ENCODE data around the gene RPS6KA2.
A peak's percentile ranks its signal among the peaks of the same experiment; 100 is the strongest.

RPS6KA2 gene

GRCh38 chr6:166633732-166634535 is 6.9 kb upstream of the RPS6KA2 start:
- no peak for FAIRE-seq

GRCh38 chr6:166632731-166633130 is 5.7 kb upstream of the RPS6KA2 start:
- FAIRE-seq: no peak

- no peak for FAIRE-seq
These were observed 3.4 kb upstream of the RPS6KA2 start for GRCh38 chr6:166630462-166630861.

GRCh38 chr6:166629628-166630027 is 2.6 kb upstream of the RPS6KA2 start:
- peak; percentile 3 for FAIRE-seq

DNA sequence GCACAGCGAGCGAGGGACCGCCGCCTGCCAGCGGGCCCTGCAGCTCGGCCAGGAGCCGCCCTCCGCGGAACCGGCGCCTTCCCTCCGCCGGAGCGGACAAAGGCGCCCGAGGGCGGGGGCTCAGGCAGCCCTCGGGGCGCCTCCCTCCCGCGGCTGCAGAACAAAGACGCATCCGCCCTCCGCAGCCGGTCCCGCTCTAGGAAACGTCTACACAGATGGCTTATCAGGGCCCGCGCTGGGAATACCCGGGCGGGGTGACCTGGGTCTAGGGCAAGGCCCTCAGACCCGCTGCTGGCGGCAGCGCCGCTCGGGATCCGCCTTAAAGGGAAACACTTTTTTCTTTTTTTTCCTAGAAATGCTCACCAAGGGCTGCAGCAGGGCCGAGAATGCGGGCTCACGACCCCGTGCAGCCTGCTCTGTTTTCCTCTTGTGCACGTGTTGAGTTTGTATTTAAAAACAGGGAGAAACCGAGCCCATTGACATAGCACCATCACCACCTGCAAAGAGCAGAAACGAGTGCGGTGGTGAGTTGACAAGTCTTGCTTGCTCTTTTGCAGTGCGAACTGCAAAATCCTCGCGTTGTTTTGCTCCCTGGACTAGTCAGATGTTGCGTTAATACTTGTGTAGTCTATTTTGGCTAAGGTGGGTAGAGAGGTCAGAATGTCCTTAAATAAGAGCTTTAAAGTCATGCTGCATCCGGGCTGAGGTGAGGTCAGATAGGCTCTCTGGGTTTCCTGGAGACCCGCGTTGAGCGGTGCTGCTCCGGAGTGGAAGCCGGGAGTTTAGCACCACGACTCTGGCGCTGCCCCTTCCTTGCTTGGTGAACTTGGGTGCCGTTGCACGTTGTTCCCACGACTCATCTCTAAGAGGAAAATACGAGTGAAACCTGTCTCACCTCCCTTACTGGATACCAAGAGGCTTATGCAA is 1.1 kb upstream of the RPS6KA2 start:
- no peak for FAIRE-seq

- no peak for FAIRE-seq
These were observed 646 bp downstream of the RPS6KA2 start for GRCh38 chr6:166626177-166627032.

DNA sequence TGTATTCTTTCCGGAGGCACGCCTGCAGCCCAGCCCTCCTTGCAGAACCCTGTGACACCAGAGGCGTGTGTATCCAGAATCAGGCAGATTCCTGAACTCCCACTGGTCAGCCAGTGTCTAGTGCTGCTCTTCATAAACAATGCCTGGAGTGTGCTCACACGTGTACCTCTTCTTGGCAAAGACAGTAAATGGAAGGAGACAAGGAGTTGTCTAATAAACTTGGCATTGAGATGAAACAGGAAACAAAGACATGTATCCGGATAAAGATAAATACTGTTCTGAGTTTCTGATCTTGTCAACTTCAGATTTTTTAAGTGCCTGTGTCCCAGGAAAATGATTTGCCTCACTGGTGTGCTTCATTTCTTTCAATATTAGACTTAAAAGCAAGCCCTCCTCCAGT is 1.7 kb downstream of the RPS6KA2 start:
- FAIRE-seq: no peak

GRCh38 chr6:166624275-166624674 is 2.8 kb downstream of the RPS6KA2 start:
- no peak for FAIRE-seq

- FAIRE-seq: no peak
These were observed 3.7 kb downstream of the RPS6KA2 start for GRCh38 chr6:166623318-166623717.

- FAIRE-seq: no peak
These were observed 5.9 kb downstream of the RPS6KA2 start for GRCh38 chr6:166621114-166621540.

DNA sequence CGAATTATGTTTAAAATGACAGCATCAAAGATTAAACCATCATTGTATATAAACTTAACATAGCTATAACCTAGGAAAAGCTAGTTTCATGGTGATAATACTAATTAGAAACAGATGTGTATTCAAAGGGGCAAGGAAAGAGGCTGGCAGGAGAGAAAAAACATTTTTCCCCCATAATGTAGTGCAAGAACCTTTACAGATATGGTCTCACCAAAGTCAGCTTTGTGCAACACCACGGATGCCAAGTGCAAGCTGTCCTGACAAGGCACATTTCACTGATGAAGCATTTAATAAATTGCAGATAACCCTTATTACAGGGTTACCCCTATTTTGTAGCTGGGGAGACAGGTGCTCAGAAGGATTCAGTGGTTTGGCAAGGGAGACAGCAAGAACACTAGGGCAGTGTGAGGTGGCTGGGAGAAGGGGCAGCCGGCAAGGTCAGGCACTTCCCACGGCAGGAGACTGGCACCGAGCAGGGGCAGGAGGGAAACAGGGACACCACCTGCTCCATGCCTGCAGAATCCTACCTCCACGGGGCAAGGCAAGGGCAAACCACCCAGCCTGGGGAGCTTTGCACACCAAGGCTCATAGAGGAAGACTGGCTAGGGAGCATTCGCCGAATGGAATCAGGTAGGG is 6.5 kb downstream of the RPS6KA2 start:
- no peak for FAIRE-seq

DNA sequence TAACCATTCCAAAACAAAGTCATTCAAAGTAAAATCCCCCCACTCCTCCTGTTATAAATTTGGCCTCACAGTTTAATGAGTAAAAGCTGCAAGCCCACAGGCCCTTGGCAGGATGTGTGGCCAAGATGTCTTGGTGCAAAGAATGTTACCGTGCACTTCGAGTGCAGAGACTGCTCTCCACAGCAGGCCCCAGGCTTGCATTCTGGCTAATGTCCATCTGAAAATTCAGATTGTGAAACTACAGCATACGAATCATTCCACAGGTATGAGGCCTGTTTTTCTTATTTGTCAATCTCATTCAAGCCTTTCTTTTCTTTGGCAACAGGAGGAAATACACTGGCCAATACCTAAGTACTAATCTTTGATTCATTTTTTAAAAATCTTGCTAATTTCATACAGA is 7.1 kb downstream of the RPS6KA2 start:
- FAIRE-seq: no peak

- no peak for FAIRE-seq
These were observed 7.9 kb downstream of the RPS6KA2 start for GRCh38 chr6:166618866-166619761.

DNA sequence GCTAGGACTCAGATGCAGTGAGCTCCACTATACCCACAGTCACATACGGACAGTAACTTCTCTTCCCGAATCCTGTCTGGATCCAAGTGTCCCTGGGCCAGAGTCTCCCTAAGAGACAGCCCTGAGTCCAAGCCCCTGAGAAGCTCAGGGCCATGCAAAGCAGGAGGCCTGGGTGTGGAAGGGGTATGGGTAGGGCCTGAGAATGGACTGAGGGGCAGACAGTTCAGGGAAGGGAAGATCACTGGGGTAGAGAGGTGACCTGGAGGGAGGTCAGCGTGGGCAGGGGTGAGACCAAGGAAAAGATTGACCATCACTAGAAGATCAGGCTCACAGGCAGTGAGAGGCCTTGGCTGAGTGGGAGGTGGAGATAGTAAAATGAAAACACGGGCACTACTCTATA is 8.8 kb downstream of the RPS6KA2 start:
- FAIRE-seq: no peak

GRCh38 chr6:166617359-166617758 is 9.7 kb downstream of the RPS6KA2 start:
- FAIRE-seq: no peak

GRCh38 chr6:166616261-166617238 is 10.5 kb downstream of the RPS6KA2 start:
- FAIRE-seq: no peak

DNA sequence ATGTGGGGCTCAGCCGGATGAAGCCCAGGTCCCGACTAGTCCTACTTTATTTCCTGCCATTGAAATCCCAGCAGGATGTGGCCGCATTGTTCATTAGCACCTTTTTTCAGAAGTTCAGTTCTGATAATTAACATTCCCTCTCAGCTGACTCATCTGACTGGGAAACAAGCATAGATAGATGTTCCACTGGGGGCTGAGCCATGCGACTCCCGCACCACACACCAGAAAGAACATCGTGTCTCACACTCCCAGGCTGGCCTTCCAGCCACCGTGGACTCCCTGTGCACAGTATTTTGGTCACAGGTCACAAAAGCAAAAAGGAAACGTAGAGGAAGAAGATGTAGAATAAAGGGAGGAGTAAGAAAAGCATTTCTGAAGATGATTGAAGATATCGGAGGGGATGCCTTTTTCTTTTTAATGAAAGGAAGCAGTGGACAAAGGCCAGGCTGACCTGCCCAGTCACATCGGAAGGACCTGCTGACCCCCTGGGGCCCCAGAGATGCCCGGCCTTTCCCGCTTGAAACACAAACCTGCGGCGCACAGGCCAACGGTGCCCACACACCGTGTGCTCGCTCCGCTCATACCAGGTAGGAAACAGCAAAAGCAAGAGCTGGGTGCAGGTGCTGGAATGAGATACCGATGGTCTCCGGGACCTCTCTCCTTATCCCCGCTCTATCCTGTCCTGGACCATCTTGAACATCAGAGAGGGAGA is 11.8 kb downstream of the RPS6KA2 start:
- FAIRE-seq: no peak

GRCh38 chr6:166614589-166614988 is 12.5 kb downstream of the RPS6KA2 start:
- no peak for FAIRE-seq

DNA sequence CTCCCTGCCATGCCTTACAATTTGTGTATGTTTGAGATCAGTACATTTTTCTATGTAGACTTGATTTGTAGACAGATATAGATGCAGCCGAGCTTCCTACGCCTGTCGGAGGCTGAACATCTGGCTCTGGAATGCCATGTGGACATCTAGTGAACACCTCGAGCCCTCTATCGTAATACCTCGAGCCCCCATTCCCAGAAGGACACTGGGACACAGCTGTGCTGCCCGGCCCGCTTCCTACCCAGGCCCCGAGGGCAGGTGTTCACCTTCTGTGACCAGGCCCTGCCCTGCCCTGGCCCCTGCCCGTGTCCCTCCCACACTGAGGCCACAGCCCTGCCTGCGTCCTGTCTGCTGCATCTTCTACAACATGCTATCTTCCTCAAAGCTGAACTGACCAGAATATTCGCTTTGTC is 12.9 kb downstream of the RPS6KA2 start:
- FAIRE-seq: no peak
